ENCODE results near the gene RESF1. TPM values are rescaled to one million over a fixed set of nuclear protein-coding genes. Genes with fewer than 3 reads are reported as not detected.
"Not testable (repeated sequence)": the region's sequence is repeated elsewhere in the genome, so short reads cannot be mapped to it uniquely, and the experiment has no call there.

RESF1 gene
- total RNA-seq, 1 donor from 2014 or later: 16.9 TPM

- Mint-ChIP-seq H3K27me3 (ENCODE audit: low read depth) (no peaks in the 10 kb centered on the region), H3K9me3 (ENCODE audit: low read depth) (peaks cover 20% of the 10 kb centered on the region), H3K36me3 (ENCODE audit: low read depth) (peaks cover 12% of the 10 kb centered on the region), H3K4me1 (ENCODE audit: low read depth) (no peaks in the 10 kb centered on the region), H3K4me3 (ENCODE audit: unreplicated experiment) (no peak overlapping the region), H3K27ac (ENCODE audit: unreplicated experiment) (no peak overlapping the region)
- DNase-seq (ENCODE audit: low spot score): no peak
- no peak for TF ChIP-seq CTCF (IDR thresholded peaks at IDR 0.05)
Measured at GRCh38 chr12:31947971-31948370, 11.2 kb upstream of the RESF1 start.

- not testable (repeated sequence) for H3K4me1 Mint-ChIP-seq (ENCODE audit: low read depth); H3K4me3 Mint-ChIP-seq (ENCODE audit: unreplicated experiment); DNase-seq (ENCODE audit: low spot score); H3K27ac Mint-ChIP-seq (ENCODE audit: unreplicated experiment); H3K27me3 Mint-ChIP-seq (ENCODE audit: low read depth)
- Mint-ChIP-seq H3K9me3 (ENCODE audit: low read depth) (peaks cover 20% of the 10 kb centered on the region), H3K36me3 (ENCODE audit: low read depth) (peaks cover 12% of the 10 kb centered on the region)
Measured at GRCh38 chr12:31948697-31949359, 10.4 kb upstream of the RESF1 start.

GRCh38 chr12:31950088-31950487, 9.1 kb upstream of the RESF1 start:
- no peak overlapping the region for H3K4me3 Mint-ChIP-seq (ENCODE audit: unreplicated experiment)
- DNase-seq (ENCODE audit: low spot score): no peak
- no peak overlapping the region for H3K27ac Mint-ChIP-seq (ENCODE audit: unreplicated experiment)
- peaks cover 9% of the 10 kb centered on the region for H3K36me3 Mint-ChIP-seq (ENCODE audit: low read depth)
- no peaks in the 10 kb centered on the region for H3K4me1 Mint-ChIP-seq (ENCODE audit: low read depth)
- TF ChIP-seq CTCF (IDR thresholded peaks at IDR 0.05): no peak
- H3K9me3 Mint-ChIP-seq (ENCODE audit: low read depth): peaks cover 16% of the 10 kb centered on the region
- H3K27me3 Mint-ChIP-seq (ENCODE audit: low read depth): no peaks in the 10 kb centered on the region

GRCh38 chr12:31950492-31950891, 8.7 kb upstream of the RESF1 start:
- Mint-ChIP-seq H3K9me3 (ENCODE audit: low read depth) (peaks cover 16% of the 10 kb centered on the region), H3K4me1 (ENCODE audit: low read depth) (no peaks in the 10 kb centered on the region)
- no peak for TF ChIP-seq CTCF (IDR thresholded peaks at IDR 0.05)

GRCh38 chr12:31951008-31951407, 8.2 kb upstream of the RESF1 start:
- Mint-ChIP-seq H3K9me3 (ENCODE audit: low read depth) (peaks cover 16% of the 10 kb centered on the region), H3K27me3 (ENCODE audit: low read depth) (no peaks in the 10 kb centered on the region), H3K27ac (ENCODE audit: unreplicated experiment) (no peak overlapping the region), H3K4me1 (ENCODE audit: low read depth) (no peaks in the 10 kb centered on the region), H3K36me3 (ENCODE audit: low read depth) (peaks cover 9% of the 10 kb centered on the region), H3K4me3 (ENCODE audit: unreplicated experiment) (no peak overlapping the region)
- no peak for DNase-seq (ENCODE audit: low spot score)
- TF ChIP-seq CTCF (IDR thresholded peaks at IDR 0.05): no peak

More at GRCh38 chr12:31950492-31950891, 8.7 kb upstream of the RESF1 start:
- H3K4me3 Mint-ChIP-seq (ENCODE audit: unreplicated experiment): no peak overlapping the region
- no peak overlapping the region for H3K27ac Mint-ChIP-seq (ENCODE audit: unreplicated experiment)
- no peaks in the 10 kb centered on the region for H3K27me3 Mint-ChIP-seq (ENCODE audit: low read depth)
- peaks cover 9% of the 10 kb centered on the region for H3K36me3 Mint-ChIP-seq (ENCODE audit: low read depth)
- no peak for DNase-seq (ENCODE audit: low spot score)

GRCh38 chr12:31951939-31952338, 7.3 kb upstream of the RESF1 start:
- Mint-ChIP-seq H3K4me1 (ENCODE audit: low read depth) (no peaks in the 10 kb centered on the region), H3K27ac (ENCODE audit: unreplicated experiment) (no peak overlapping the region), H3K9me3 (ENCODE audit: low read depth) (peaks cover 16% of the 10 kb centered on the region), H3K4me3 (ENCODE audit: unreplicated experiment) (no peak overlapping the region), H3K27me3 (ENCODE audit: low read depth) (no peaks in the 10 kb centered on the region), H3K36me3 (ENCODE audit: low read depth) (peaks cover 9% of the 10 kb centered on the region)
- DNase-seq (ENCODE audit: low spot score): no peak
- TF ChIP-seq CTCF (IDR thresholded peaks at IDR 0.05): no peak

Data from chondrocyte (in vitro differentiated cells).